ENCODE results near the gene RGS8.
"Not testable (repeated sequence)": the region's sequence is repeated elsewhere in the genome, so short reads cannot be mapped to it uniquely, and the experiment has no call there.

The RGS8 gene

DNA sequence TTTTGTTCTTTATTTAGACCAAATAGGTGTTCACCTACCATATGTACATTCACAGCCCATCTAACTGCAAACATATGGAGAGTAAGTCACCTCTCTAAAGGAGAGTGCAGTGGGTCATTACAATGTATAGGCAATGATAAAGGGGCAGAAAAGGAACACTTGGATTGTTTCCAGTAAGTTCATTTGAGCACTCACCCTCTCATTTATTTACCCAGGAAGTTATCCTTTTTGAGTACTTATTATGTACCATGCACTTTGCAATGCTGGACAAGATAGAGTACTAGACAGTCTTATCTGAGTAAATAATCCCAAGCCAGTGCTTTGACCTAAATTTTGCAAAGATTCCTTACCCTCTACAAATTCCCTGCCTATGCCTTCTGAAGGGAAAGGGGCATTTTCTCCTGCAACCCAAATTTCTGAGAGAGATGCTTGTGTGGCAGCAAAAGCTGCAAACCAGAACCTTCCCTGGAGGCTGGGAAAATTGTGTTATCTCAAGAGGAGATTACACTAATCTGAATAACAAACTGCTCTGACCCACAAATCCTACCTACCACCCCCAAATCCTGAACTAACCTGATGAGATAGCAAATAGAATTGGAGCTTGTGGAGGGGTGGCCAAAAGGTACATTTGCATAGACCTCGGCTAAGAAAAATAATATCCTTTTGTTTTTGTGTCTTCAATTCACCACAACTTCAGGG is 18.6 kb upstream of the RGS8 start:
- no peak for DNase-seq (ENCODE audit: low read depth)

DNA sequence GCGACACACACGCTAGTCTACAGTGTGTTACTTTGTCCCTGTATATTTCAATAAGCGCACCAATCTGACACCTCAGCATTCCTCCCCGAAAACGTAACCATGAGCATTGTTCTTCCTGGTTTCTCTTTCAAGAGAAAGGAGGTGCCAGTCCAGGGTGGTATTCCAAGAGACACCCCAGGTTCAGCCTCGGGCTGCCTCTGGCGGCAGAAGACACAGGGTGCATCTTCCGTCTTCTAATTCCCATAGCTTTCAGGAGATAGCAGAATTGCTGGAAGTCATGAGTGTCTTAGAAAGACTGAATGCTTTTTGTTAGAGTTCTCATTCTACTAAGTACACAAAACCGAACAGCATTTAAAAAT is 15.9 kb upstream of the RGS8 start:
- no peak for DNase-seq (ENCODE audit: low read depth)

DNA sequence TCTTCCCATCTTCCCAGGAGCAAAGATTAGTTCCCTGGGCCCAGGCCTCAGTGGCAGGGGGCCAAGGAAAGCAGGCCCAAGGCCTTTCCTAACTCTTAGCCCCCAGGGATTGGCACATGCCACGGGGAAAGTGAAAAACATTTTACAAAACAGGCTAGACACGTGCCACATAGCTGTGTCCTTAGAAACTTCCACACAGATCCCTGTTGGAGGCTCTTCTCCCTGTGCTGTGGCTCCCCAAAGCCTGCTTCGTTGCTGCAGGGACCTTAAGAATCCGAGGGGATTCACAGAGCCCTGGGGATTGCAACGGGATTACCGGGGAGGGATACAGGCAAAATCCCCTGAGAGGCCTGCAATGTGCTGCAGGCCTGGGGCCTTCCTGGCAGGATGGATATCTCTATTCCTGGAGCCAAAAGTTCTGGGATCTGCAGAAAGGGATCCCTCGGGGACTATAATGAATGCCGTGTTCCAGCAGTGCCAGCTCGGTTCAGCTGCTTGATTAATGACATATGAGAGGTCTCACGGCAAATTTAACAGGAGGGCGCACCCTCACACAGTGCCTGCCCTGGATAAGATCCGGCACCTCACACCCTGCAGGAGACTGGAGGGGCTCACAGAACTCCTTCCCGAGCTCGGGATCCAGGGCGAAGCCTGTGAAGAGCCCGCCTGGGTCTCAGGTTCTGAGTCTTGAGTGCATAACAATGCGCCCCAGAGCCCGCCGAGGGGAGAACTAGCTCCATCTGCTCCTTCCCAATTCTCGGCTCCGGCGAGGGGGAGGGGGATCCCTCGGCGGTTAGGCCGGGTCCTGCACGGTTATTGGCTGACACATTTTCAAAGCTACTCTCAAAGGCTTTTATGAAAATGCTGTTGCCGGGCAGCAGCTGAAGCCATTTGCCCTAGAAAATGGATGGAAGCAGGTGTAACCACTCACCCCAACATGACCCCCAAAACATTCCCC is 15.3 kb upstream of the RGS8 start:
- DNase-seq (ENCODE audit: low read depth): no peak

DNA sequence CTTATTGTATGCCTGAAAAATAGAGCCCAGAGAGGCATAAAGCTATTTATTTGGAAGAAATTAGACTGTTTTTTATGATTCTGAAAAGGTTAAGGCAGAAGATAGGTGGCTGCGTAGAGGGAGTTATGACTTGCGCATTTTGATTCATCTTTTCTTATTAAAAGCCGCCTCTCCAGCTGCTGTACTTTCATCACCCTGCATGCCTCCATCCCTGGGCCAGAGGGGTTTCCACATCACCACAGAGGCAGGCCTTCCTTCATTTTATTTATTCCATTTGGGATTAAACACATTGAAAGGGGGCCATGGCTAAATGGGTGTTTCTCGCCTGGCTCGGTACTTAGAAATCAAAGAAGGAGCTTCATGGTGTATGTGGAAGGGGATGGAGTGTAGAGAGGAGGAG is 14.6 kb upstream of the RGS8 start:
- no peak for DNase-seq (ENCODE audit: low read depth)

DNA sequence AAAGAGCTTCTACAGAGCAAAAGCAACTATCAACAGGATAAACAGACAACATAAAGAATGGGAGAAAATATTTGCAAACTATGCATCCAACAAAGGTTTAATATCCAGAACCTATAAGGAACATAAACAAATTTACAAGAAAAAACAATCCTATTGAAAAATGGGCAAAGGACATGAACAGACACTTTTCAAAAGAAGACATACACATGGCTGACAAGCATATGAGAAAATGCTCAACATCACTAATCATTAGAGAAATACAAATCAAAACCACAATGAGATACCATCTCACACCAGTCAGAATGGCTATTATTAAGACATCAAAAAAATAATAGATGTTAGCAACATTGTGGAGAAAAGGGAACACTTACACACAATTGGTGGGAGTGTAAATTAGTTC is 8.8 kb upstream of the RGS8 start:
- DNase-seq (ENCODE audit: low read depth): not testable (repeated sequence)

DNA sequence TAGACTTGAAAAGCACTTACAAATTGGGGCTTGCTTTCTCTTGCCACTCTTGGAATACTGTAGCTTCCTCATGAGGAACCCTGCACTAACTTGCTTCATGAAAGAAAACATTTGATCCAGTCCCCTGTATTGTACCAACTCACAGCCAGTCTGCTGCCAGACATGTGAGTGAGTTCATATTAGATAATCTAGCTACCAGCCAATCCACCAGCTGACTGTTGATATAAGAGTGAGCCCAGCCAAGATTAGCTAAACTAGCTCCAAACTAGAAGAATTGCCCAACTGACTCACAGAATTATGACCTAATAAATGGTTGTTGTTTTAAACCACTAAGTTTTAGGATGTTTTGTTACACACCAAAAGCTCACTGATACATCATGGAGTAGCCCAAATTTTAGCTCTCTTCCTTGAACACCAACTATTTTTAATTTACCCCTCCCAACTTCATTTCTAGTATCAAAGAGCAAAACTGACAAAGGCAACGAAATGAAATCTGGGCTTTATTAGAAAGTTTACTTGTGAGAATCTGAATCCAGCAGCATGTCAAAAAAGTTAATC is 6.6 kb upstream of the RGS8 start:
- no peak for DNase-seq (ENCODE audit: low read depth)

DNA sequence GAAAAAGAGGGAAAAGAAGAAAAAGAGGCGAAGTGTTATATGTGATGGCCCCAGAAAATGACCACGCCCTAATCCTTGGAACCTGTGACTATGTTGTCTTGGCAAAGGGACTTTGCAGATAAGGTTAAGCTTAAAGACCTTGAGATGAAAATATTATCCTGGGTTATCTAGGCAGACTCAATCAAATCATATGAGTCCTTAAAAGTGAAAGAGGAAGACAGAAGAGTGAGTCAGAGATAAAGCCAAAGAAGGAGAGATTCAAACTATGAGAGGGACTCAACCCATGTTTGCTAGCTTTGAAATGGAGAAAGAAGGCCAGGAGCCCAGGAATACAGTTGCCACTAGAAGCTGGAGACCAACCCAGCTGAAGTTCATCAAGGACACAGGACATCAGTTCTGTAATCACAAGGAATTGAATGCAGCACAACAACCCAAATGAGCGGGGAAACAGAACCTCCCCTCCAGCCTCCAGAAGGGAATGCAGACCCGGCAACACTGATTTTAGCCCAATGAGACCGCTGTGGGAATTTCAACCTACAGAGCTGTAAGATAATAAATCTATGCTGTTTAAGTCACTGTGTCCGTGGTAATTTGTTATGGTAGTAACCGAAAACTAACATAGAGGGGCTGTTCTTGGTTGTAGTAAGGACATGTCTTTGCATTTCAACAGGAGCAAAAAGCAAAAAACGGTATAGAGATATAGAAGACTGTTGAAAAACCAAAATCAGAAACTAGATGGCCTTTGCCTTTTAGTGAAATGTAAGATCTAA is 4.2 kb upstream of the RGS8 start:
- DNase-seq (ENCODE audit: low read depth): no peak

DNA sequence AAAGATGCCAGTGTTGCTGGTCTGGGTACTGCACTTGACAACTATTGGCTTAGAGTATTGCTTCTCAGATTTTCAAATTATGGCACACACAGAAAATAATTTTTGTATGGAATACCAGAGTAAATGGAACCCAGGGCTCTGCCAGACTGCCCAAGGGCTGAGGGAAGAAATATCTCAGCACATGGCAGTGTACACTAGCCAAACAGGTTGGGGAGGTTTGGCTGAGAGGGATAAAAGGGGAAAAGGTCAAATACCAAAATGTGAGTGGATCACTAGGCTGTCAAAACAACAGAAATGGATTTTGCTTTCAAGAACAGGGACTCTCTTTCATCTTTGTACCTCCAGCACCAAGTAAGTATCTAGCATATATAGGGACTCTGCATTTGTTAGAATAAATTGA is 3.0 kb upstream of the RGS8 start:
- DNase-seq (ENCODE audit: low read depth): no peak

DNA sequence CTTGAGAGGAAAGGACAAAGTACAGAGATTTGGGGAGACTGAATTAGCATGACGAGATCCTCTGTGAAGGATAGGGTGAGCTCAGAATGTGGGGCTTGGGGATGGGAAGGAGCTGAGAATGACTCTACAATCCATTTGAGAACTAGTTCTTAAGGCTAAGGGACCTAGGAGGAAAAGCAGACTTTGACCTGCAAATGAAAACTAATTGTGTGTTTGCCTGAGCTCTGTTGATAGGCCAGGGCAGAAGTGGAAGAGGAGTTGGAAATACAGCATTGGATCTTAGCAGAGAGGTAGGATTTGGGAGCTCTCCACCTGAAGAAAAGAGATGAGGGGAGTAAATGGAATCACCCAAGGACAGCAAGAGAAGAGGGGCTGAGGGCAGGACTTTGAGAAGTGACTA is 2.1 kb upstream of the RGS8 start:
- DNase-seq (ENCODE audit: low read depth): no peak

- DNase-seq (ENCODE audit: low read depth): no peak
Measured at GRCh38 chr1:182685215-182685614, 828 bp upstream of the RGS8 start.

GRCh38 chr1:182682898-182683501 is 1.4 kb downstream of the RGS8 start:
- DNase-seq (ENCODE audit: low read depth): no peak

GRCh38 chr1:182682406-182682805 is 2.0 kb downstream of the RGS8 start:
- DNase-seq (ENCODE audit: low read depth): no peak

DNA sequence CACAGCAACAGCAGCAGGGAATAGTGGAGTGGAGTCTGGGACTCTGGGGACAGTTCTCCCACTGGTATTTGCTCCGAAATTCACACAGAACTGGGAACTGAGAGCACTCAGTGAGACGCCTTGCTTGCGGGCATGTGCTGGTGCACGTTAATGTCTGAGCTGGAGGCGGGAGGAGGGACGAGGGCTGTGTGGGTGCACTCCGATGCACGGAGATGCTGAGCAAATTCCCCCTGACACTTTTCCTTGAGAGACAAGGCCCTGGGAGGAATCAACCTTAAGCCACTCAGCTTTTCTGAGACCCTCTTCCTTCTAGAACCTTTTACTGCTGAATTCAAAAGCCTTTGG is 2.8 kb downstream of the RGS8 start:
- DNase-seq (ENCODE audit: low read depth): no peak

GRCh38 chr1:182680901-182681567 is 3.4 kb downstream of the RGS8 start:
- DNase-seq (ENCODE audit: low read depth): no peak

DNA sequence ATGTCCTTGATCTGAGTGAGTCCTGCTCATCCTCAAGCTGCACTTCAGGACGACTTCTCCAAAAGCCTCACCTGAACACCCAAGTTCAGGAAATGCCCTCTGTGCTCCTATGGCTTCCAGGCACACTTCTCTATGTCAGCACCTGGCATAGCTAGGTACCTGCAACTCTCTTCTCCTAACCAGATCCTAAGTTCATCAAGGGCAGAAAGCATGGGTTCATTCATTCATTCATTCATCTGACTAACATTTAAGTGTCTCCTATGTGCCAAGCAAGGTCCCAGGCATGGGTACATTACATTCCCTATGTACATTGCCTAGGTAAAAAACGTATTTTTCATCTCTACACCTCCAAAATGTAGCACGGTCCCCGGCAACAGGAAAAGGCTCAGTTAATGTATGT is 4.0 kb downstream of the RGS8 start:
- DNase-seq (ENCODE audit: low read depth): no peak

GRCh38 chr1:182679684-182680083 is 4.7 kb downstream of the RGS8 start:
- DNase-seq (ENCODE audit: low read depth): no peak

DNA sequence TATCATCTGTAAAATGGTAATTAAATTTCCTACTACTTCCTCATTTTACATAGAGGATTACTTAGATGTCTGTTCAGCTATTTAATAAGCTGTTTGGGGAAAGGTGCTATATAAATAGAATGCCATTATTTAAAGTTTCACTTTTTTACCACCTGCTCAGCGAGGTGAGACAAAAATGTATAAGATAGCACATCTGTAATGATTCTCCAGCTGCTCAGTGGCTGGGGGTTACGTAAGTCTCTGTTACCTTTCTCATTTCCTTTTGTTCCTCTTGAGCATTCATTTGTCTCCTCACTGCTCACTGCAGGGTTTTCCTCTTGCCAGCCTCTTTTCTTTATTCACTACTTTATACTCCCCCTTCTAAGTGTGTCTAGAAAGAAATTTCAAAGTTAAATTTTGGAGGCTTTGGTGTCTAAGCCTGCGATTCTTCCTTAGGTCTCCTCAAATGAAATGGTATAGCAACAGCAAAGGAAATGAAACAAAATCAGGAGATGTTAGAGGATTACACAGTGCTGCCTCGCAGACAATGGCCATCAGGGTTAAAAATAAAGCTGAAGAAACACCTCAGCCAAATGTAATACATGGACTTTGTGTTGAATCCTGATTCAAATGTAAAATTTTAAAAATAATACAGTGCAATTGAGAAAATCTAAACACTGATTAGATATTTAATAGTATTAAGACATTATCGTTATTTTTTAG is 6.8 kb downstream of the RGS8 start:
- no peak for DNase-seq (ENCODE audit: low read depth)

- no peak for DNase-seq (ENCODE audit: low read depth)
Measured at GRCh38 chr1:182676274-182676673, 8.1 kb downstream of the RGS8 start.

GRCh38 chr1:182674346-182675246 is 9.8 kb downstream of the RGS8 start:
- no peak for DNase-seq (ENCODE audit: low read depth)

GRCh38 chr1:182672487-182672836 is 11.9 kb downstream of the RGS8 start:
- DNase-seq (ENCODE audit: low read depth): no peak
